Measurements from ENCODE around the gene RAE1.

RAE1 gene

DNA sequence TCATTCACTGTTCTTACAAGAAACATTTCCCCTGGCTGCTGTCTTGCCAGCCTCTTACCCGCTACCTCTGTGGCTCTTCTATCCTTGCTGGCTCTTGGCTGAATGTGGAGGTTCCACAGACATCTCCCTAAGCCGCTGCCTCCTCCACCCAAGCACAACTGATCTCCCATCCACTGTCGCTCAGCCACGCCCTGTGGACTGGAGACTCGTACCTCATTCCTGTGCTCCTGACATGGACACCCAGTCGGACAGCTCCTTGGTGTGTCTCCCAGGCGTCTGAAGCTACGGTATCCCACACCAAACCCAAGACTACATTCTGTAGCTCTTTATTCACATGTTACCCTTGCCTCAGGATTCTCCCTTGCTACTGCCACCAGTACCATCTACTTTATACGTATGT is 19.3 kb downstream of the RAE1 start:
- DNase-seq (ENCODE audit: low spot score), result no peak
- no peak for TF ChIP-seq CTCF (IDR thresholded peaks at IDR 0.05; ENCODE audit: extremely low read depth, insufficient read depth, missing control alignments)
- in situ Hi-C loops (cut with MboI; ENCODE audit: low pct_unique_long_range_greater_than_20kb, low sequenced_read_pairs, unreplicated experiment), result no loop called here

DNA sequence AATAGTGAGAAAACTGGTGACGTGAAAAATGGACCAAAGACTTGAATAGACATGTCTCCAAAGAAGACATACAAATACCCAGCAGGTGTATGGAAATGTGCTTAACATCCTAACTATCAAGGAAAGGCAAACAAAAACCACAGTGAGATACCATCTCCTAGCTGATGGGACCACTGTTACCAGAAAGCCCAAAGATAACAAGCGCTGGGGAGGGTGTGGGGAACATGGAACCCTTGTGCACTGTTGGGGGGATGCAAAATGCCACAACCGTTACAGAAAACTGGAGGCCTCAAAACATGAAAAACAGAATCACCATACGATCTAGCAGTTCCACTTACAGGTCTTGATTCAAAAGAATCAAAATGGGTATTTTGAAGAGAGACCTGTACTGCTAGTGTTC is 20.3 kb downstream of the RAE1 start:
- in situ Hi-C loops (cut with MboI; ENCODE audit: low pct_unique_long_range_greater_than_20kb, low sequenced_read_pairs, unreplicated experiment), result no loop called here
- no peak for TF ChIP-seq CTCF (IDR thresholded peaks at IDR 0.05; ENCODE audit: extremely low read depth, insufficient read depth, missing control alignments)

DNA sequence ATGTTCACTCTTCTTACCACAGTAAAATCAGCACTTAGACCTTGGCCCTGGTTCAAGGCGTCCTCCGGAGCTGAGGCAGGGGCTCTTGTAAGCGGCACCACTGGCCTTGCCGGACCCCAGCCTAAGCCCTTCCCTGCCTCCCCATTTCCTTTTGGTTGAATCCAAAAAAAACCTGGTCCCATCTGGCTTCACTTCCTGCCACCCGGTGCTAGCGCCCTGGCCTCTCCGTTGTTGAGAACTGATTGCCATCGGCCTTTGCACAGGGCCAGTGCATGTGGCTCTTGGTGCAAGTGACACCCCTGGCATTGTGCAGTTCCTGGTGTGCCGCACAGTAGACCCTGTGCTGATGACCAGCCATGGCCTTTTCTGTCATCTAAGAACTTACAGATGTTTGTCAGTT is 21.1 kb downstream of the RAE1 start:
- no peak for TF ChIP-seq CTCF (IDR thresholded peaks at IDR 0.05; ENCODE audit: extremely low read depth, insufficient read depth, missing control alignments)
- in situ Hi-C loops (cut with MboI; ENCODE audit: low pct_unique_long_range_greater_than_20kb, low sequenced_read_pairs, unreplicated experiment), result no loop called here
- DNase-seq (ENCODE audit: low spot score), result no peak

More for the DNA sequence above, 20.3 kb downstream of the RAE1 start:
- no peak for DNase-seq (ENCODE audit: low spot score)

DNA sequence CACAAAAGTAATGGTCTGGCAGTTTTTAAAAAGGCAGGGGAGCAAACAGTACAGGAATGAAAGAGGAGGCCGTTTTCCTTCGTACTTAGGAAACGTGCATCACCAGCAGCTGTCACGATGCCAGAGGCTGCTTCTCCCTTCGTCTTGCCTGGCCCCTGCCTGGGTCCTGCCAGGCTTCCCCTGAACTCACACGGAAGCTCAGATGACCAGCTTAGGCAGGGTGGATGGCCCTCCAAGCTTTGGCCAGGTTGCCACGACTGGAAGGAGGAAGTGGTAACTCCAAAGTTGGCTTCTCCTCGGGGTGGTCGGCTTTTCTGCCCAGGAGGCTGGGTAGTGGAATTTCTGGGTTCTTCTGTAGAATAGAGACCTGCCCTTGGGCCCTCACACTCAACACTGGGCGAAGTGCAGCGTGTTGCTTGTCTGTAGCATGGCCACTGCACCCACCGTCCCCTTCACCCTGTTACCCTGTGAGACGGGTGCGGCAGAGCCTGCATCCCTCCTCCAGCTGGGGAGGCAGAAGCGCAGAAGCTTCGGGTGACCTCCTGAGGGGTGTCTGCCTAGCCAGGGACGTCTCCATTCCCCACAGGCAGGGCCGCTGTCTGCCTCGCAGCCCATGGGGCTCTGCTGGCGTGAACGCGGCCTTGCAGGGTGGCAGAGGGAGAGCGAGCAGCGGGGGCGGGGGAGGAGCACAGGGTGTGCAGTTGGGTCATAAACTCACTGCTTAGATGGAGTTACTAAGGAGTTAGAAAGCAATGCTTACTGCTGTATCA is 21.7 kb downstream of the RAE1 start:
- DNase-seq (ENCODE audit: low spot score), result no peak
- no peak for TF ChIP-seq CTCF (IDR thresholded peaks at IDR 0.05; ENCODE audit: extremely low read depth, insufficient read depth, missing control alignments)
- in situ Hi-C loops (cut with MboI; ENCODE audit: low pct_unique_long_range_greater_than_20kb, low sequenced_read_pairs, unreplicated experiment), result no loop called here

DNA sequence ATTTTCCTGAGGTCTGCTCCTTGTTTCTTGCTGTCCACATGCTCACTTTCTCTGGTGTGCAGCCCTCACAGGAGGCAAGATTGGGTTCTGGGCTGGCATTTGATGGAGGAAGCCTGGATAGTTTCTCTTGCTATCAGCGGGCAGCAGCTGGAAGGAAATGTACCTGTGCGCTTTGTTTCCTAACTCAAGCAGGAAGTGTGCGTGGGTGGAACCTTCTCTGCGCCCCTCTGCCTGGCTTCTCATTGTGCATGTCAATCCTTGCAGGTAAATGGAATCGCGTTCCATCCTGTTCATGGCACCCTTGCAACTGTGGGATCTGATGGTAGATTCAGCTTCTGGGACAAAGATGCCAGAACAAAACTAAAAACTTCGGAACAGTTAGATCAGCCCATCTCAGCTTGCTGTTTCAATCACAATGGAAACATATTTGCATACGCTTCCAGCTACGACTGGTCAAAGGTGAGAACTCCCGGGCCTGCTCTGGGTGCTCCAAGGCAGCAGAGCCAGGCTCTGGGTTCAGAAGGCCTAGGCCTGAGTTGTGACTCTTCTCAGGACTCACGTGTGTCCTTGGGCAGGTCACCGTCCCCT is 23.4 kb downstream of the RAE1 start:
- DNase-seq (ENCODE audit: low spot score), result no peak
- TF ChIP-seq CTCF (IDR thresholded peaks at IDR 0.05; ENCODE audit: extremely low read depth, insufficient read depth, missing control alignments), result no peak
- in situ Hi-C loops (cut with MboI; ENCODE audit: low pct_unique_long_range_greater_than_20kb, low sequenced_read_pairs, unreplicated experiment), result no loop called here

DNA sequence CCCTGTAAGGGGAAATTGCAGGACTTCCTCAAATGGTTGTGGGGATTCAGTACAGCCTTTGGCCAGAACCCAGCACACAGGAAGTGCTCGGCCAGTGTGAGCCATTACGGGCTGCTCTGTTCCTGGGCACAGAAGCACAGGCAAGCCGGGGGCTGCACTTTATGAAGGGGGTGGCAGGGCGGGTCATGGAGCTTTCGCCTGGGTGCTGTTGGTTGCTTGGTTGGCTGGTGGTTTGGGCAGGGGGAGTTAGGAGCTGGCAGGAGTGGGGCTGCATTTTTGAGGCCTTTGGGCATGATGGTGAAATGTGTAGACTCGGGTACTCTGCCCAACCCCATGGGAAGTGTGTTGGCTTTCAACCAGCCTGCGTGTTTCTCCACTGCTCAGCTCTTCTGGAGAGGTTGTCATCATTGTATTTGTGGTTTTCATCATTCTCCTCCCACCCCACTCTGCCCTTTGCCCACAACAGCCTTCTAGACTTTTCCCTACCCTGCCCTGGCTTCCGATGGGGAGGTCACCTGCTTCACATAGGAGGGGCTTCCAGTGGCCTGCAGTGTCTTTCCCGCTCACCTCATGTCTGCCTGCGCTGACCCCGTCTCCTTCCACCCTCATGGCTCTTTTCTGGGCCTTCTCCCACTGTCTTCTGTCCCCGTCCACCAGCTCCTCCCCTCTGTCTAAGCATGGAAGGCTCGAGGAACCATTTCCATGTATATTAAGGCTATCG is 24.0 kb downstream of the RAE1 start:
- in situ Hi-C loops (cut with MboI; ENCODE audit: low pct_unique_long_range_greater_than_20kb, low sequenced_read_pairs, unreplicated experiment), result loop anchor here (25.0 kb wide), 1 partner anchor 837 kb away; no protein-coding TSS in a partner anchor
- DNase-seq (ENCODE audit: low spot score), result no peak
- no peak for TF ChIP-seq CTCF (IDR thresholded peaks at IDR 0.05; ENCODE audit: extremely low read depth, insufficient read depth, missing control alignments)

Data from GM13977 (cell line).